Bronchial epithelial cell (primary cell): Measurements from ENCODE around the gene PDK1. TPM values are rescaled to one million over a fixed set of nuclear protein-coding genes. Genes with fewer than 3 reads are reported as not detected.

ENCODE experiments used
- DNase-seq: peaks from one replicate; pipeline ENCODE4 v3.0.0-alpha.2; 2010; ENCODE audit warnings: low read depth
- FAIRE-seq: peaks from 2 replicates; lab custom pipeline; 2011; peaks lifted over from hg19 to GRCh38; lab: Jason Lieb, UNC
- H3K27me3 ChIP-seq: 2 replicates; pipeline ENCODE4 v1.5.1; 2011; ENCODE audit warnings: low read length; ENCODE audit not compliant: control insufficient read depth, insufficient read depth
- H3K36me3 ChIP-seq: 2 replicates; pipeline ENCODE4 v1.5.1; 2011; ENCODE audit warnings: low read length; ENCODE audit not compliant: control insufficient read depth, insufficient read depth
- H3K4me3 ChIP-seq: 2 replicates; pipeline ENCODE4 v1.5.1; 2011; ENCODE audit warnings: mild to moderate bottlenecking, low read depth, low read length, control low read depth
- CTCF ChIP-seq: IDR thresholded peaks from 2 replicates; pipeline ENCODE4 v1.5.1; 2011; ENCODE audit warnings: mild to moderate bottlenecking, moderate library complexity, low read length, control low read depth, inconsistent platforms; ENCODE audit not compliant: insufficient read depth, severe bottlenecking
- total RNA-seq: library from RNA; depleted of rRNA; stranded (reverse); fragments of >200 nt; gene quantifications from 2 replicates; pipeline ENCODE4 v1.2.1, GENCODE V29; 2014

PDK1 gene
- total RNA-seq, 1 donor from 2014 or later: 18.4 TPM

DNA sequence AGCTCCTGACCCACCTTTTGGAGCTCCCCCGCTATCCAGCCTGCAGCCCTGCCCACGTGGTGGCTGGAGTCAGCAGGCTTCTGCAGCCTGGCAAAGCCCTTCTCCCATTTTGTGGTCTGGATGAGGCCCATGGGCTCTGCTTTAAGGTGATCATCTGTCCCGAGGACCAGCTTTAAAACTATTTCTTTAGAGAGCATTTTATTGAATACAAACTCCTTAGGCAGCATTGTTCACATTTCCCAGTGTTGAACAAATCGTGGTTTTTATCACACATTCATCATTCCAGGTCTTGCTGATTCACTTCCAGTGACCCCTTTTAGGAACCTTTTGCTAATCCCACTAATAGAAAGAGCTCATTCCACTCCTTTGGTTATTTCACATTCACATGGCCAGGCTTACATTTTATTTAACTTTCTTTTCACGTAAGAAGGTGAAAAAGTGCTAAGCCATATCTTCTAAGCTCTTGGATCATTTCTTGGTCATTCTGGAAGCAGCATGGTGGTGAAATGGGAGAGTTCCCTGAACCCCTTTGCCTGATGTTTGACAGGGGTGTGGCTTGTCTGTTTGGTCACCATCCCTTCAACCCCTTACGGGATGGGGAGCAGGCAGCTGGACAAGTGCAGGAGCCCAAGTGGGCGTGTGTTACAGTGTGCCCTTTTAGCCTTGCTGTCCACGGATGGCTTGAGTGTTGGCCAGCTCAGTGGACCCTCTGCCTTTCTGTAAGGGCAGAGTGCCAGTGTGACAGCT is 99.4 kb downstream of the PDK1 start:
- H3K4me3 ChIP-seq: no peak overlapping the region
- DNase-seq: peak; percentile 72
- no peak for FAIRE-seq
- TF ChIP-seq CTCF: no peak
- H3K36me3 ChIP-seq: no peaks in the 10 kb centered on the region
- no peaks in the 10 kb centered on the region for H3K27me3 ChIP-seq

- TF ChIP-seq CTCF: no peak
- Histone ChIP-seq H3K27me3 (no peaks in the 10 kb centered on the region), H3K4me3 (no peak overlapping the region), H3K36me3 (no peaks in the 10 kb centered on the region)
- DNase-seq: no peak
- FAIRE-seq: no peak
Measured at GRCh38 chr2:172655838-172656573, 100.1 kb downstream of the PDK1 start.

Other genes starting within 250 kb of the PDK1 start
- gene ITGA6, start 128.5 kb upstream of the PDK1 start, total RNA-seq: 191 and 390 TPM in 2 replicates
- 0.26 and 0.90 TPM in 2 replicates for gene RAPGEF4, start 179.8 kb downstream of the PDK1 start, total RNA-seq